IPS DF 6.9 (cell line): ENCODE data around the gene MAML3.

Source experiments
- DNase-seq: peaks from one replicate; pipeline ENCODE4 v3.0.0-alpha.2; 2013; ENCODE audit warnings: low read depth, low spot score
- H3K27ac ChIP-seq: one replicate; pipeline ENCODE4 v1.5.1; 2013; ENCODE audit warnings: low read length, control low read depth
- H3K27me3 ChIP-seq: 2 replicates; pipeline ENCODE4 v1.6.1; 2013; ENCODE audit warnings: mild to moderate bottlenecking, low read length; ENCODE audit not compliant: control insufficient read depth, insufficient read depth
- H3K36me3 ChIP-seq: 2 replicates; pipeline ENCODE4 v1.6.1; 2013; ENCODE audit warnings: low read length; ENCODE audit not compliant: control insufficient read depth, insufficient read depth
- H3K4me1 ChIP-seq: 2 replicates; pipeline ENCODE4 v1.6.1; 2013; ENCODE audit warnings: low read length; ENCODE audit not compliant: control insufficient read depth, insufficient read depth
- H3K4me3 ChIP-seq: 2 replicates; pipeline ENCODE4 v1.5.1; 2013; ENCODE audit warnings: mild to moderate bottlenecking, low read length
- H3K9me3 ChIP-seq: 2 replicates; pipeline ENCODE4 v1.6.1; 2013; ENCODE audit warnings: low read length, inconsistent platforms; ENCODE audit not compliant: control insufficient read depth, insufficient read depth
- WGBS: extraction: QIAGEN DNeasy Blood & Tissue Kit; methylation state at CpG from one replicate; pipeline ENCODE4 v1.1.7; 2013; ENCODE audit warnings: mixed read lengths, missing lambda C conversion rate; ENCODE audit not compliant: insufficient read length, insufficient coverage; 5-methylcytosine and 5-hydroxymethylcytosine counted together

Gene MAML3

DNA sequence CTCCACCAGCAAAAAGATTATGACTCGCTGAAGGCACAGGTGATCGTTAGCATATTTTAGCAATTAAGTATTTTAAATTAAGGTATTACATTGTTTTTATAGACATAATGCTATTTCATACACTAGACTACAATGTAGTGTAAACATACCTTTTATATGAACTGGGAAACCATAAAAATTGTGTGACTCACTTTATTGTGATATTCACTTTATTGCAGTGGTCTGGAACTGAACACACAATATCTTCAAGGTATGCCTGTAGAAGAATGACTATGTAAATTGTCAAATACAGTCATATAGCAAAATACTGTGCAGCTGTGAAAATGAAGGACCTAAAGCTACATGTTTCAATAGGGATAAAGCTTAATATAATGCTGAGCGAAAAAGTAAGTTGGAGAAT is 26.6 kb upstream of the MAML3 start:
- DNase-seq, result no peak
- no CpG with 5 or more reads among the region's 3 CpGs for WGBS
- no peak overlapping the region for H3K27ac ChIP-seq
- no peaks in the 10 kb centered on the region for H3K27me3 ChIP-seq
- H3K36me3 ChIP-seq, result no peaks in the 10 kb centered on the region
- no peaks in the 10 kb centered on the region for H3K9me3 ChIP-seq
- H3K4me1 ChIP-seq, result no peaks in the 10 kb centered on the region
- H3K4me3 ChIP-seq, result no peak overlapping the region

GRCh38 chr4:140176735-140177134 is 22.8 kb upstream of the MAML3 start:
- Histone ChIP-seq H3K27ac (no peak overlapping the region), H3K9me3 (no peaks in the 10 kb centered on the region), H3K36me3 (no peaks in the 10 kb centered on the region), H3K4me3 (no peak overlapping the region), H3K27me3 (no peaks in the 10 kb centered on the region), H3K4me1 (no peaks in the 10 kb centered on the region)
- WGBS, result no CpG with 5 or more reads among the region's 3 CpGs
- no peak for DNase-seq

DNA sequence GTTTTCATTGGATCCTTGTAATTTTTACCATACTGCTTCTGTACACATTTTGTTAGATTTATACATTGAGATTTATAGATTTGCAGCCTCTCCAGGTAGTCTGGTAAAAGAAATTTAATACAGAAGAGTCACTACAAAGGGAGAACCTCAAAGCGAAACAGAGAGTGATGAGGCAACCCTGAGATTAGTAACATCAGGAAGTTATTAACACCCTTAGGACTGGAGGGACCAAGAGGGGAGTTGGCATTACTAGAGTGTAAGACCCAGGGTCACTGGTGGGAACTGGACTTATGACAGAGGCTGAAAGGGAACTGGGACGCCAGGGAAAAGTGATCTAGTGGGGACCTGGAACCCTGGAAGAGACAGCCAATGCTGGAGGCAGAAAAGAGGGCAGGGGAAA is 20.6 kb upstream of the MAML3 start:
- no peak for DNase-seq
- no peaks in the 10 kb centered on the region for H3K4me1 ChIP-seq
- no peaks in the 10 kb centered on the region for H3K9me3 ChIP-seq
- no peaks in the 10 kb centered on the region for H3K36me3 ChIP-seq
- no peaks in the 10 kb centered on the region for H3K27me3 ChIP-seq
- no CpG with 5 or more reads among the region's 2 CpGs for WGBS
- H3K4me3 ChIP-seq, result no peak overlapping the region
- H3K27ac ChIP-seq, result no peak overlapping the region

DNA sequence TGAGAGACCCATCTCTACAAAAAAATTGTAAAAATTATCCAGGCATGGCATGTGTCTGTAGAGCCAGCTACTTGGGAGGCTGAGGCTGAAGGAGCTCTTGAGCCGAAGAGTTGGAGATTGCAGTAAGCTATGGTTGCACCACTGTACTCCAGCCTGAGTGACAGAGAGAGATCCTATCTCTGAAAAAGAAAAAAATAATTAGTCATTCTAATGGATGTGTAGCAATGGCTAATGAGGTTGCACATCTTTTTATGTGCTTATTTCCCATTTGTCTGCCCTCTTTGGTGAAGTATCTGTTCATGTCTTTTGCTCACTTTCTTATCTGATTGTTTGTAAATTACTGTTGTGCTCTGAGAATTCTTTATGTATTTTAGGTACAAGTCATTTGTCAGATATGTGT is 19.0 kb upstream of the MAML3 start:
- no CpG with 5 or more reads among the region's 1 CpG for WGBS
- no peaks in the 10 kb centered on the region for H3K27me3 ChIP-seq

DNA sequence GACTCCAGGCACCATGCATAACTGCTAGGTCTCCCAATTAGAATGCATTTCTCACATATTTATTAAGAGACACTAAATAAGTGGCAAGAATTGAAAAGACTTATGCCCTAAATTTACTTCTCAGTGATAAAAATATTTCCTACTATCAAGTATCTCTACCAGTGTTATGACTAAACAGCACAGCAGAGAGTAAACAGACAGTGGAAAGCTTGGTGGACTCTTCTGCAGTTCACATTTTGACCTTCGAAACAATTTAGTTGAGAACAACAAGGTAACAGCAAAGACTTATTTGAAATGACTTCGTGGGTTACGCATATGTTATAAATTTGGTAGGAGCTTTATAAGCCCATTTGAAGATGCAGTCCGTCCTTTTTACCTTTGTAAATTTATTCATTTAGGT is 16.3 kb upstream of the MAML3 start:
- no peaks in the 10 kb centered on the region for H3K4me1 ChIP-seq
- no peak overlapping the region for H3K4me3 ChIP-seq
- H3K27me3 ChIP-seq, result no peaks in the 10 kb centered on the region
- no peak for DNase-seq
- H3K9me3 ChIP-seq, result no peaks in the 10 kb centered on the region
- H3K27ac ChIP-seq, result no peak overlapping the region
- H3K36me3 ChIP-seq, result no peaks in the 10 kb centered on the region
- no CpG with 5 or more reads among the region's 4 CpGs for WGBS

More for the DNA sequence above, 19.0 kb upstream of the MAML3 start:
- Histone ChIP-seq H3K36me3 (no peaks in the 10 kb centered on the region), H3K4me1 (no peaks in the 10 kb centered on the region), H3K4me3 (no peak overlapping the region), H3K9me3 (no peaks in the 10 kb centered on the region), H3K27ac (no peak overlapping the region)
- DNase-seq, result no peak

DNA sequence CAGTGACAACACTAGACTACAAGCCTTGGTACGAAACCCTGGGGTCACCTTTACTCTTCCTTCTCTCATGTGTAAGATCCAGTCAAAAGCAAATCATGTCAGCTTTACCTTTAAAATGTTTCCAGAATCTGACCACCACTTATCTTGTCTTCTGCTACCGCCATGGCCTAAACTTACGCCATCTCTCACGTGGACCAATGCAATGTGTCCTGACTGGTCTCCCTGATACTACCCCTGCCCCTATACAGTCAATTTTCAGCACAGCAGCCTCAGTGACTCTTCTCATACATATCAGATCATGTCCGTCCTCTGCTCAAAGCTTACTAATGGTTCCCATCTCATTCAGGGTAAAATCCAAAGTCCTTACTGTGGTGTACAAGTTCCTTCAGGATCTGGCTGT is 15.0 kb upstream of the MAML3 start:
- Histone ChIP-seq H3K4me3 (no peak overlapping the region), H3K4me1 (no peaks in the 10 kb centered on the region), H3K27me3 (no peaks in the 10 kb centered on the region), H3K27ac (no peak overlapping the region), H3K36me3 (no peaks in the 10 kb centered on the region), H3K9me3 (no peaks in the 10 kb centered on the region)
- WGBS, result no CpG with 5 or more reads among the region's 5 CpGs
- DNase-seq, result no peak

GRCh38 chr4:140168474-140168873 is 14.5 kb upstream of the MAML3 start:
- Histone ChIP-seq H3K4me3 (no peak overlapping the region), H3K27me3 (no peaks in the 10 kb centered on the region), H3K27ac (no peak overlapping the region), H3K9me3 (no peaks in the 10 kb centered on the region), H3K36me3 (no peaks in the 10 kb centered on the region), H3K4me1 (no peaks in the 10 kb centered on the region)
- DNase-seq, result no peak
- no CpG with 5 or more reads among the region's 1 CpG for WGBS

GRCh38 chr4:140163029-140163810 is 9.2 kb upstream of the MAML3 start:
- DNase-seq, result no peak
- Histone ChIP-seq H3K36me3 (no peaks in the 10 kb centered on the region), H3K27ac (no peak overlapping the region), H3K27me3 (no peaks in the 10 kb centered on the region), H3K9me3 (no peaks in the 10 kb centered on the region), H3K4me1 (no peaks in the 10 kb centered on the region), H3K4me3 (no peak overlapping the region)
- no CpG with 5 or more reads among the region's 8 CpGs for WGBS

GRCh38 chr4:140162596-140162995 is 8.6 kb upstream of the MAML3 start:
- H3K27me3 ChIP-seq, result no peaks in the 10 kb centered on the region
- no peak for DNase-seq
- WGBS, result no CpG with 5 or more reads among the region's 2 CpGs

DNA sequence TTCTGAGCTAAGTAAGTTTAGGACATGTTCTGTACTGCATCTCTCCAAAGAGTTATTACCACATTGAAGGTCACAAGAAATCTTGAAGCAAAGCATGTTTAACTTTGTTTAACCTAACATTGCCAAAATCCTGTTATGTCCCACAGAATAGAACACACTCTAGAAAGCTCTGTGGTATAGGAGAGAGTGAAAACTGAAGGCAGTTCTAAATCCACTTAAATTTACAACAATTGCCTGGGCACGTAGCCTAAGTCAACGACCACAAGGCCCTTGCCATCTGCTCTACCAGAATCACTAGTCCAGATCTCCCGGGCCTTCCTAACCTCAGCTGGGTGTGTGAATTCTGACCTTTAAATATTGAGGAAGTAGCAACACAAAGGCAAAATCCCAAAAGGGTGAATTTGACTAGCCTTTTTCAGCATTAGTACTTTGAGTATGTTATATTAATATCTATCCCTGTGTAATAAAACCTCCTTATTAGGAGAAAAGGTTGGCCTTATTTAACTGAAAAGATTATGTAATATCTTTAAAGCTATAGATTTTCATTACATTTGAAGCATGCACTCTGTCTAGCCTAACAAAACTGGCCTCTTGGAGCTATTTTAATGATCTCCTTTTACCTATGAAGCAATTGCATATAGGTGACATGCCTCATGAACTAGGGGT is 4.5 kb upstream of the MAML3 start:
- H3K36me3 ChIP-seq, result no peaks in the 10 kb centered on the region
- DNase-seq, result no peak
- no peak overlapping the region for H3K4me3 ChIP-seq
- no CpG with 5 or more reads among the region's 3 CpGs for WGBS
- H3K27me3 ChIP-seq, result no peaks in the 10 kb centered on the region
- H3K4me1 ChIP-seq, result no peaks in the 10 kb centered on the region
- H3K9me3 ChIP-seq, result no peaks in the 10 kb centered on the region
- no peak overlapping the region for H3K27ac ChIP-seq

More at GRCh38 chr4:140162596-140162995, 8.6 kb upstream of the MAML3 start:
- no peaks in the 10 kb centered on the region for H3K4me1 ChIP-seq
- no peak overlapping the region for H3K4me3 ChIP-seq
- H3K36me3 ChIP-seq, result no peaks in the 10 kb centered on the region
- no peak overlapping the region for H3K27ac ChIP-seq
- no peaks in the 10 kb centered on the region for H3K9me3 ChIP-seq

GRCh38 chr4:140157341-140157740 is 3.4 kb upstream of the MAML3 start:
- H3K27ac ChIP-seq, result no peak overlapping the region
- H3K4me3 ChIP-seq, result no peak overlapping the region
- H3K27me3 ChIP-seq, result no peaks in the 10 kb centered on the region
- H3K36me3 ChIP-seq, result no peaks in the 10 kb centered on the region
- no peak for DNase-seq
- no peaks in the 10 kb centered on the region for H3K4me1 ChIP-seq
- WGBS, result no CpG with 5 or more reads among the region's 2 CpGs
- H3K9me3 ChIP-seq, result no peaks in the 10 kb centered on the region
